ENCODE results near the gene FARS2.

Gene FARS2

GRCh38 chr6:5338177-5338960 is 77.1 kb downstream of the FARS2 start:
- DNase-seq (ENCODE audit: low read depth): no peak
- no peak overlapping the region for H3K4me3 ChIP-seq (replicated peaks; ENCODE audit: low read depth, low read length)
- no peak for TF ChIP-seq CTCF (IDR thresholded peaks at IDR 0.05; ENCODE audit: low read length, missing control alignments)

DNA sequence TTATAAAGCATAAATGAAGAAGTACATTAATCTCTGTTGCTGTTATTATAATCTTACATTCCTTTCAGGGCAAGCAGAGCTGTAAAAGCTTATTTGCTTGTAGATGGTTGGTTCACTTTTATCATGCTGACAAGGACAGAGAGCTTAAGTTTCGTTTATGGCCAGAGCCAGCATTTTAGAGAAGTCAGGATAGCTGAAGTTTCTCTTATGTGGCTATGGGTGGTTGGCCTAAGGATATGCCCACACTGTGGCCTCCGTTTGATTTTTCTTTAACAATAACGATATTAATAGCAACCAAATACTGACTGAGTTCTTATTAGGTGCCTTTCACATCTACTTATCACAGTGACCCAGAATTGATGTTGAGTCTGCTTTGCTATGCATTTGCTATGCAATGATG is 78.5 kb downstream of the FARS2 start:
- TF ChIP-seq CTCF (IDR thresholded peaks at IDR 0.05; ENCODE audit: low read length, missing control alignments): no peak
- DNase-seq (ENCODE audit: low read depth): no peak
- H3K4me3 ChIP-seq (replicated peaks; ENCODE audit: low read depth, low read length): no peak overlapping the region

DNA sequence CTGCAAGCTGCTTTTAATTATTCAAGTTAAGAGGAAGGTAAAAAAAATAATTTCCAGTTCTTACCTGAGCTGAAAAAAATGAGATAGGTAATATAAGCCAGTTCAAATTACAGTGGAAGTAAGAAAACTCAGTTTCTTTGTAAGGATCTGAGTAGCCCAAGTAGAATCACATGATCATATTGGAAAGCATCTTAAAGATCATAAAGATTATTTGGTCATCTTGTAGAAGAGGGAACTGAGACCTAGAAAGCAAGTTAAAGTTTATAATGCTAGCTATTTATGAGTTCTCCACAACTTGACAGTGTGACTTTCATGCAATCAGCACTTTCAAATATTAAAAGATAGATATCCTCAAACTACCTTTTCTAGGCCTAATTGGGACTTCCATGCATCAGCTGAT is 80.5 kb downstream of the FARS2 start:
- DNase-seq (ENCODE audit: low read depth): no peak
- TF ChIP-seq CTCF (IDR thresholded peaks at IDR 0.05; ENCODE audit: low read length, missing control alignments): no peak
- no peak overlapping the region for H3K4me3 ChIP-seq (replicated peaks; ENCODE audit: low read depth, low read length)

DNA sequence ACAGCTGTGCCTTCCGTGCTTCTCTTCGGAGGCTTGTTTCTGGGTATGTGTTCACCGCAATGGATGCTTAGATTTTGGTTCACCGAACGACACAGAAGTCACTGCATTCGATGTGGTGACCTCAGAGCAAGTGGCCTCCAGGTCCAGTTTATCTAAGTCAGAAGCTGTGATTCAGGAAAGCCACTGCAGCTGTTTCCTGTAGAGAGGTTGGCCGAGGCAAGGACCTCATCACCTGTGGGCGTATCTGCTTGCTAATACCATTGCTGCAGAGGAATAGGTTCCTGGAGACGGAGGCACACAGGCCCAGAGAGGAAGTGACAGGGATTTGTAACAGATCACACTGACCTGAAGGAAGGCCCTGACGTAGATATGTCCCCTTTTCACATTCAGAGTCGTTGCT is 82.7 kb downstream of the FARS2 start:
- DNase-seq (ENCODE audit: low read depth): no peak
- no peak for TF ChIP-seq CTCF (IDR thresholded peaks at IDR 0.05; ENCODE audit: low read length, missing control alignments)
- H3K4me3 ChIP-seq (replicated peaks; ENCODE audit: low read depth, low read length): no peak overlapping the region

GRCh38 chr6:5345324-5345723 is 84.0 kb downstream of the FARS2 start:
- TF ChIP-seq CTCF (IDR thresholded peaks at IDR 0.05; ENCODE audit: low read length, missing control alignments): no peak
- H3K4me3 ChIP-seq (replicated peaks; ENCODE audit: low read depth, low read length): no peak overlapping the region
- no peak for DNase-seq (ENCODE audit: low read depth)

- peak; percentile 1 for DNase-seq (ENCODE audit: low read depth)
- no peak for TF ChIP-seq CTCF (IDR thresholded peaks at IDR 0.05; ENCODE audit: low read length, missing control alignments)
- no peak overlapping the region for H3K4me3 ChIP-seq (replicated peaks; ENCODE audit: low read depth, low read length)
These were observed 90.4 kb downstream of the FARS2 start for GRCh38 chr6:5351552-5352210.

Measured in fibroblast of pulmonary artery (primary cell).